Measurements from ENCODE around the gene ETFB.

Gene ETFB

GRCh38 chr19:51331716-51332115 lies 34.5 kb downstream of the ETFB start:
- FAIRE-seq (no peak), DNase-seq (ENCODE audit: insufficient read length, low spot score) (no peak)
- TF ChIP-seq CTCF (IDR thresholded peaks at IDR 0.05; ENCODE audit: insufficient read depth, missing control alignments): no peak

GRCh38 chr19:51331193-51331592 lies 35.0 kb downstream of the ETFB start:
- no peak for DNase-seq (ENCODE audit: insufficient read length, low spot score)
- TF ChIP-seq CTCF (IDR thresholded peaks at IDR 0.05; ENCODE audit: insufficient read depth, missing control alignments): no peak
- no peak for FAIRE-seq

GRCh38 chr19:51330366-51330765 lies 35.8 kb downstream of the ETFB start:
- DNase-seq (ENCODE audit: insufficient read length, low spot score): no peak
- no peak for TF ChIP-seq CTCF (IDR thresholded peaks at IDR 0.05; ENCODE audit: insufficient read depth, missing control alignments)
- FAIRE-seq: no peak

GRCh38 chr19:51329411-51329810 lies 36.8 kb downstream of the ETFB start:
- DNase-seq (ENCODE audit: insufficient read length, low spot score) (no peak), FAIRE-seq (no peak)
- TF ChIP-seq CTCF (IDR thresholded peaks at IDR 0.05; ENCODE audit: insufficient read depth, missing control alignments): no peak

GRCh38 chr19:51327066-51328001 lies 38.9 kb downstream of the ETFB start:
- no peak for TF ChIP-seq CTCF (IDR thresholded peaks at IDR 0.05; ENCODE audit: insufficient read depth, missing control alignments)
- FAIRE-seq (no peak), DNase-seq (ENCODE audit: insufficient read length, low spot score) (no peak)

GRCh38 chr19:51326216-51327065 lies 39.7 kb downstream of the ETFB start:
- DNase-seq (ENCODE audit: insufficient read length, low spot score) (no peak), FAIRE-seq (no peak)
- TF ChIP-seq CTCF (IDR thresholded peaks at IDR 0.05; ENCODE audit: insufficient read depth, missing control alignments): no peak
